ENCODE data around the gene CHMP6. TPM values are rescaled to one million over a fixed set of nuclear protein-coding genes. Genes with fewer than 3 reads are reported as not detected.
A peak's percentile ranks its signal among the peaks of the same experiment; 100 is the strongest.

Gene CHMP6
- total RNA-seq, 3 donors from 2014 or later (not counting 1 experiment from before 2014, with no cell fraction given), result 26.8 to 33.3 (median 33.0) TPM

DNA sequence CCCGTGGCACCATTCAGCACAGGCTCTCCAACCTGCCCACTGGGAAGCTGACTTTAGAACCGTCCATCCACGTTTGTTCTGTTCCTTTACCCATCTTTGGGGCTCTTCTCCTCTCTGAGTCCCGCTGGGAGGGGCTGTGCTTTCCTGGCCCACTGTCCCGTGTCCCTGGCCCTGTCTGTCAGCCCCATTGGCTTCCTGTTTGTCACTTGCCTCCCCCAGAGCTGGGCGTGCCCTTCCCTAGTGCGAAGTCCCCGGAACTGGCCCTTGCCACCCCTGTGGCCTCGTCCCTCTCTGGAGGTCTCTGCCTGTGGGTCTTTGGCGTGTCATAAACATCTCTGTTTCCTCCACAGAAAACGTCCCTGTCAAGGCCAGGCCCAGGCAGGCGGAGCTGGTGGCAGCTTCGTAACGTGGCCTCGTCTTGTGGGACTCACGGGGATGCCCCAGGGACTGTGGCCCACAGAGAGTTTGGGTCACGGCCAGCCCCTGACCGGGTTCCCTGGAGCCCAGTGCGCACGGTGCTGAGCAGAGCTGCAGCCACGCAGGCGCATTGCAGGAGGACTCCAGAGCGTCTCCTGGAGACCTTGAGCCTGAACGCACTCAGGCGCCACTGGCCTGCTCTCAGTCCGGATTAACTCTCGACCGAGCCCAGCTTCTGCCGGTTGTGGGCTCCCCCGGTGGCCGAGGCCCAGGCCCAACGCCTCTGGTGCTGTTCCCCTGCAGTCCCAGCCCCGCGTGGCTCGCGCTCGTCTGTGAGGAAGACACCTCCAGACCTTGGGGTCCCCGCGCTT lies 7.3 kb downstream of the CHMP6 start:
- intact Hi-C loops (cut with micrococcal nuclease), result no loop called here
- H3K4me3 Mint-ChIP-seq, result peak overlapping the region; percentile 74
- TF ChIP-seq, protein P1, sequence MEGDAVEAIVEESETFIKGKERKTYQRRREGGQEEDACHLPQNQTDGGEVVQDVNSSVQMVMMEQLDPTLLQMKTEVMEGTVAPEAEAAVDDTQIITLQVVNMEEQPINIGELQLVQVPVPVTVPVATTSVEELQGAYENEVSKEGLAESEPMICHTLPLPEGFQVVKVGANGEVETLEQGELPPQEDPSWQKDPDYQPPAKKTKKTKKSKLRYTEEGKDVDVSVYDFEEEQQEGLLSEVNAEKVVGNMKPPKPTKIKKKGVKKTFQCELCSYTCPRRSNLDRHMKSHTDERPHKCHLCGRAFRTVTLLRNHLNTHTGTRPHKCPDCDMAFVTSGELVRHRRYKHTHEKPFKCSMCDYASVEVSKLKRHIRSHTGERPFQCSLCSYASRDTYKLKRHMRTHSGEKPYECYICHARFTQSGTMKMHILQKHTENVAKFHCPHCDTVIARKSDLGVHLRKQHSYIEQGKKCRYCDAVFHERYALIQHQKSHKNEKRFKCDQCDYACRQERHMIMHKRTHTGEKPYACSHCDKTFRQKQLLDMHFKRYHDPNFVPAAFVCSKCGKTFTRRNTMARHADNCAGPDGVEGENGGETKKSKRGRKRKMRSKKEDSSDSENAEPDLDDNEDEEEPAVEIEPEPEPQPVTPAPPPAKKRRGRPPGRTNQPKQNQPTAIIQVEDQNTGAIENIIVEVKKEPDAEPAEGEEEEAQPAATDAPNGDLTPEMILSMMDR (IDR thresholded peaks at IDR 0.05), result no peak
- Histone ChIP-seq H3K27ac (ENCODE audit: low read length) (no peak overlapping the region), H3K36me3 (ENCODE audit: control insufficient read depth, insufficient read depth, low read length) (peaks cover 39% of the 10 kb centered on the region), H3K4me3 (ENCODE audit: low read length) (no peak overlapping the region), H3K27me3 (ENCODE audit: control insufficient read depth, insufficient read depth, low read length) (peaks cover 3% of the 10 kb centered on the region), H3K4me1 (ENCODE audit: control insufficient read depth, insufficient read depth, low read length) (peaks cover 51% of the 10 kb centered on the region), H3K9me3 (ENCODE audit: control insufficient read depth, insufficient read depth, low read length) (no peaks in the 10 kb centered on the region)
- peaks cover 5 to 19% of the 10 kb centered on the region in 2 donors for H3K4me1 Mint-ChIP-seq
- DNase-seq (no peak), ATAC-seq (peak; percentile 15 to 48 (median 27))
- no peaks in the 10 kb centered on the region for H3K36me3 Mint-ChIP-seq
- no peaks in the 10 kb centered on the region for H3K9me3 Mint-ChIP-seq
- H3K27me3 Mint-ChIP-seq (ENCODE audit: low read depth in 2 of 2), result peaks cover 0 to 2% of the 10 kb centered on the region in 2 donors
- H3K27ac Mint-ChIP-seq, result peak overlapping the region; percentile 81 to 82
- WGBS (ENCODE audit: insufficient coverage), result 88% methylated on average over 39 of the region's 39 CpGs

DNA sequence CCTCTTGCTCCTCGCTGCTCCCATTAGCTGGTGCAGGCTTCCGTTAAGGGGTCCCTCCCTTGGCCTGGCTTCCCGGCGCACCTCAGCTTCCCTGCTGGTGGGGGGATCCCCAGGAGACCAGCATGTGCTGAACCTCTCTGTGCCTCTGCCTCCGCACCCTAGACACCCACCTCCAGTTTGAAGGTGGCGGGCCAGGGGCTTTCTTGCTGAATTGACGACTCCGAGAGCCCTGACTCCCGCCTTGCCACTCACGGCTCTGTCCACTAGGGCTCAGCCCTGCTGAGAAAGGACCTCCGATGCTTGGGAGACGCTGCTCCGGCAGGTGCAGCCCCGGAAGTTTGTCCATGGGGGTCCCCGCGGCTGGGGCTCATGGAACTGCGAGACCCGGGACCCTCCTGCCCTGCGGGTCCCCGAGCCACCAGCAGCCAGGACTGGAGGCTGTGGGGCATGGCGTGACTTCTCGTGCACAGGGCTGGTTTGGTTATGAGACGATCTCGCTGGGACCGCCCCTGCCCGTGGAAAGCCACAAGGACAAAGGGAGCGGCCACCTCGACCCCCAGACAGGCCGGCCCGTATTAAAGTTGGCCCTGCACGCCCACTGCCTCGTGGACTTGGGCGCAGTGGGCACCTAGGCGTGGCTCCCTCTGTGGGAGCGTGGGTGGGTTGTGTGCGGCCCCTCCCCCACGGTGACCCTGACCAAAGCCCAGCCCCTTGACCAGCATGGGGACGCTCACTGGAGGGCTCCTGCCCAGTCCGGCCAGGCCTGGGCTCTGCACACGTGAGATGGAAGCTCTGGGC lies 8.1 kb downstream of the CHMP6 start:
- intact Hi-C loops (cut with micrococcal nuclease), result no loop called here
- no peak overlapping the region for H3K27ac ChIP-seq (ENCODE audit: low read length)
- 94% methylated on average over 40 of the region's 40 CpGs for WGBS (ENCODE audit: insufficient coverage)
- peaks cover 39% of the 10 kb centered on the region for H3K36me3 ChIP-seq (ENCODE audit: control insufficient read depth, insufficient read depth, low read length)
- H3K27ac Mint-ChIP-seq, result peak overlapping the region in 1 of 2 donors; percentile 52
- ATAC-seq (no peak), DNase-seq (no peak)
- no peaks in the 10 kb centered on the region for H3K36me3 Mint-ChIP-seq
- H3K4me3 Mint-ChIP-seq, result no peak overlapping the region
- peaks cover 4 to 5% of the 10 kb centered on the region in 2 donors for H3K27me3 Mint-ChIP-seq (ENCODE audit: low read depth in 2 of 2)
- H3K4me3 ChIP-seq (ENCODE audit: low read length), result no peak overlapping the region
- H3K9me3 Mint-ChIP-seq, result no peaks in the 10 kb centered on the region
- H3K27me3 ChIP-seq (ENCODE audit: control insufficient read depth, insufficient read depth, low read length), result peaks cover 7% of the 10 kb centered on the region
- TF ChIP-seq, protein P1 (IDR thresholded peaks at IDR 0.05), result no peak
- H3K9me3 ChIP-seq (ENCODE audit: control insufficient read depth, insufficient read depth, low read length), result no peaks in the 10 kb centered on the region
- H3K4me1 ChIP-seq (ENCODE audit: control insufficient read depth, insufficient read depth, low read length), result peaks cover 53% of the 10 kb centered on the region
- peaks cover 8 to 22% of the 10 kb centered on the region in 2 donors for H3K4me1 Mint-ChIP-seq

DNA sequence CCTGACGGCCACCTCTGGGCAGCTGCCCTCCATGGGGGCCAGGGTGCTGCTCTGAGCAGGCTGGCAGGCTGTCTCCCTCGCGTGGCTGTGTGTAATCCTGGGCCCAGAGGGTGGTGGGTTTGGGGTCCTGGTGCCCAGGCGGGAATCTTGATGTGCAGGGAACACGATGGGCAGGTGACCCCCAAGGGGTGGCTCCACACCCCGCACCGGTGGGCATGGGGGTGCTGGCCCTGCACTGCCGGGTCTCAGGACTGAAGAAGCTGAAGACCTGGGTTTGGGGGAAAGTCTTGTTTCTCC lies 8.6 kb downstream of the CHMP6 start:
- Histone ChIP-seq H3K4me3 (ENCODE audit: low read length) (no peak overlapping the region), H3K9me3 (ENCODE audit: control insufficient read depth, insufficient read depth, low read length) (no peaks in the 10 kb centered on the region), H3K27me3 (ENCODE audit: control insufficient read depth, insufficient read depth, low read length) (peaks cover 10% of the 10 kb centered on the region), H3K4me1 (ENCODE audit: control insufficient read depth, insufficient read depth, low read length) (peaks cover 55% of the 10 kb centered on the region), H3K27ac (ENCODE audit: low read length) (no peak overlapping the region), H3K36me3 (ENCODE audit: control insufficient read depth, insufficient read depth, low read length) (peaks cover 34% of the 10 kb centered on the region)
- Mint-ChIP-seq H3K27me3 (ENCODE audit: low read depth in 2 of 2) (peaks cover 7 to 8% of the 10 kb centered on the region in 2 donors), H3K27ac (no peak overlapping the region), H3K4me3 (no peak overlapping the region), H3K4me1 (peaks cover 11 to 25% of the 10 kb centered on the region in 2 donors), H3K36me3 (no peaks in the 10 kb centered on the region), H3K9me3 (no peaks in the 10 kb centered on the region)
- ATAC-seq (no peak), DNase-seq (no peak)
- TF ChIP-seq, protein P1 (IDR thresholded peaks at IDR 0.05), result no peak
- intact Hi-C loops (cut with micrococcal nuclease), result no loop called here
- over 99% methylated on average over 8 of the region's 8 CpGs for WGBS (ENCODE audit: insufficient coverage)
